ENCODE data around the gene GPR132. TPM values are rescaled to one million over a fixed set of nuclear protein-coding genes. Genes with fewer than 3 reads are reported as not detected.

GPR132 gene
- total and polyA plus RNA-seq, 2 donors (not counting 1 experiment from before 2014, with no cell fraction given) = 38.6 to 54.5 TPM

GRCh38 chr14:105072892-105073719 lies 7.9 kb upstream of the GPR132 start:
- Histone ChIP-seq H2AFZ (ENCODE audit: insufficient read depth, low read depth, low read length, poor library complexity, severe bottlenecking) (no peak overlapping the region), H3K27me3 (replicated peaks in 1 of 4; ENCODE audit: control extremely low read depth in 1 of 4, control insufficient read depth in 3 of 4, insufficient read depth in 4 of 4, low read length in 3 of 4) (no peaks in the 10 kb centered on the region), H3K4me3 (ENCODE audit: control extremely low read depth in 1 of 5, extremely low read depth in 1 of 5, insufficient read depth in 1 of 5, low read depth in 2 of 5, low read length in 4 of 5) (no peak overlapping the region), H3K9ac (ENCODE audit: low read length) (no peak overlapping the region), H4K20me1 (ENCODE audit: control insufficient read depth, insufficient read depth, low read length, poor library complexity, severe bottlenecking) (no peaks in the 10 kb centered on the region), H3K36me3 (replicated peaks in 1 of 2; ENCODE audit: control extremely low read depth in 1 of 2, control insufficient read depth in 1 of 2, extremely low read depth in 1 of 2, insufficient read depth in 2 of 2, low read length in 1 of 2) (no peaks in the 10 kb centered on the region), H3K4me2 (replicated peaks; ENCODE audit: low read depth, low read length, poor library complexity, severe bottlenecking) (no peak overlapping the region), H3K9me3 (ENCODE audit: control extremely low read depth in 1 of 3, control insufficient read depth in 2 of 3, insufficient read depth in 1 of 3, low read length in 2 of 3) (peaks cover 0 to 5% (median 0%) of the 10 kb centered on the region in 3 donors), H3K4me1 (ENCODE audit: control insufficient read depth in 2 of 2, insufficient read depth in 2 of 2, low read length in 2 of 2) (peaks cover 58 to 71% of the 10 kb centered on the region in 2 donors), H3K27ac (ENCODE audit: low read length in 2 of 2) (no peak overlapping the region), H3K79me2 (ENCODE audit: control insufficient read depth, insufficient read depth, low read length) (peaks cover 77% of the 10 kb centered on the region)
- ATAC-seq (ENCODE audit: low read depth) (no peak), DNase-seq (no peak)
- no peaks in the 10 kb centered on the region for H3K9me3 Mint-ChIP-seq (ENCODE audit: insufficient read depth)
- peaks cover 56% of the 10 kb centered on the region for H3K4me1 Mint-ChIP-seq
- POLR2A ChIA-PET = interaction anchor here (0.8 kb wide), 2 partner anchors 12 to 14 kb away, joined by 3 to 4 read pairs; no protein-coding TSS in a partner anchor
- H3K27ac Mint-ChIP-seq = no peak overlapping the region
- TF ChIP-seq CTCF (IDR thresholded peaks at IDR 0.05) (no peak), EZH2 (IDR thresholded peaks at IDR 0.05; ENCODE audit: borderline replicate concordance, insufficient read depth, low read depth, low read length, poor library complexity, severe bottlenecking) (no peak)
- H3K27me3 Mint-ChIP-seq = no peaks in the 10 kb centered on the region
- CTCF ChIA-PET = interaction anchor here (1.3 to 6.9 kb wide), 4 partner anchors 8 to 28 kb away, joined by 4 to 97 read pairs (median 14); partner anchors contain the start of gene GPR132
- H3K4me3 Mint-ChIP-seq = no peak overlapping the region
- WGBS (ENCODE audit: insufficient coverage) = 92% methylated on average over 17 of the region's 18 CpGs
- intact Hi-C loops (cut with micrococcal nuclease) = no loop called here

GRCh38 chr14:105072381-105072861 lies 7.2 kb upstream of the GPR132 start:
- H3K9me3 ChIP-seq (ENCODE audit: control extremely low read depth in 1 of 3, control insufficient read depth in 2 of 3, insufficient read depth in 1 of 3, low read length in 2 of 3) = peaks cover 0 to 3% (median 0%) of the 10 kb centered on the region in 3 donors
- CTCF ChIA-PET = interaction anchor here (1.3 to 6.9 kb wide), 3 partner anchors 9 to 27 kb away, joined by 4 to 97 read pairs (median 4); no protein-coding TSS in a partner anchor
- no peaks in the 10 kb centered on the region for H3K36me3 ChIP-seq (replicated peaks in 1 of 2; ENCODE audit: control extremely low read depth in 1 of 2, control insufficient read depth in 1 of 2, extremely low read depth in 1 of 2, insufficient read depth in 2 of 2, low read length in 1 of 2)
- Mint-ChIP-seq H3K27ac (no peak overlapping the region), H3K9me3 (ENCODE audit: insufficient read depth) (no peaks in the 10 kb centered on the region), H3K4me3 (peak overlapping the region; percentile 54), H3K4me1 (peaks cover 56% of the 10 kb centered on the region), H3K27me3 (no peaks in the 10 kb centered on the region)
- no peak overlapping the region for H2AFZ ChIP-seq (ENCODE audit: insufficient read depth, low read depth, low read length, poor library complexity, severe bottlenecking)
- no peak overlapping the region for H3K27ac ChIP-seq (ENCODE audit: low read length in 2 of 2)
- H3K4me2 ChIP-seq (replicated peaks; ENCODE audit: low read depth, low read length, poor library complexity, severe bottlenecking) = no peak overlapping the region
- WGBS (ENCODE audit: insufficient coverage) = 93% methylated on average over 9 of the region's 11 CpGs
- intact Hi-C loops (cut with micrococcal nuclease) = no loop called here
- H3K9ac ChIP-seq (ENCODE audit: low read length) = no peak overlapping the region
- peaks cover 62 to 75% of the 10 kb centered on the region in 2 donors for H3K4me1 ChIP-seq (ENCODE audit: control insufficient read depth in 2 of 2, insufficient read depth in 2 of 2, low read length in 2 of 2)
- DNase-seq (no peak), ATAC-seq (ENCODE audit: low read depth) (no peak)
- no peak overlapping the region for H3K4me3 ChIP-seq (ENCODE audit: control extremely low read depth in 1 of 5, extremely low read depth in 1 of 5, insufficient read depth in 1 of 5, low read depth in 2 of 5, low read length in 4 of 5)
- H3K79me2 ChIP-seq (ENCODE audit: control insufficient read depth, insufficient read depth, low read length) = peaks cover 84% of the 10 kb centered on the region
- no peak for TF ChIP-seq CTCF (IDR thresholded peaks at IDR 0.05)
- TF ChIP-seq EZH2 (IDR thresholded peaks at IDR 0.05; ENCODE audit: borderline replicate concordance, insufficient read depth, low read depth, low read length, poor library complexity, severe bottlenecking) = no peak
- POLR2A ChIA-PET = interaction anchor here (0.8 to 2.3 kb wide), 2 partner anchors 12 to 15 kb away, joined by 4 to 9 read pairs; no protein-coding TSS in a partner anchor
- H4K20me1 ChIP-seq (ENCODE audit: control insufficient read depth, insufficient read depth, low read length, poor library complexity, severe bottlenecking) = no peaks in the 10 kb centered on the region
- H3K27me3 ChIP-seq (replicated peaks in 1 of 4; ENCODE audit: control extremely low read depth in 1 of 4, control insufficient read depth in 3 of 4, insufficient read depth in 4 of 4, low read length in 3 of 4) = no peaks in the 10 kb centered on the region
